ENCODE measurements around the gene OTP. TPM values are rescaled to one million over a fixed set of nuclear protein-coding genes. Genes with fewer than 3 reads are reported as not detected.

OTP gene
- total and polyA plus RNA-seq, 4 experiments from 2014 or later, result not detected

DNA sequence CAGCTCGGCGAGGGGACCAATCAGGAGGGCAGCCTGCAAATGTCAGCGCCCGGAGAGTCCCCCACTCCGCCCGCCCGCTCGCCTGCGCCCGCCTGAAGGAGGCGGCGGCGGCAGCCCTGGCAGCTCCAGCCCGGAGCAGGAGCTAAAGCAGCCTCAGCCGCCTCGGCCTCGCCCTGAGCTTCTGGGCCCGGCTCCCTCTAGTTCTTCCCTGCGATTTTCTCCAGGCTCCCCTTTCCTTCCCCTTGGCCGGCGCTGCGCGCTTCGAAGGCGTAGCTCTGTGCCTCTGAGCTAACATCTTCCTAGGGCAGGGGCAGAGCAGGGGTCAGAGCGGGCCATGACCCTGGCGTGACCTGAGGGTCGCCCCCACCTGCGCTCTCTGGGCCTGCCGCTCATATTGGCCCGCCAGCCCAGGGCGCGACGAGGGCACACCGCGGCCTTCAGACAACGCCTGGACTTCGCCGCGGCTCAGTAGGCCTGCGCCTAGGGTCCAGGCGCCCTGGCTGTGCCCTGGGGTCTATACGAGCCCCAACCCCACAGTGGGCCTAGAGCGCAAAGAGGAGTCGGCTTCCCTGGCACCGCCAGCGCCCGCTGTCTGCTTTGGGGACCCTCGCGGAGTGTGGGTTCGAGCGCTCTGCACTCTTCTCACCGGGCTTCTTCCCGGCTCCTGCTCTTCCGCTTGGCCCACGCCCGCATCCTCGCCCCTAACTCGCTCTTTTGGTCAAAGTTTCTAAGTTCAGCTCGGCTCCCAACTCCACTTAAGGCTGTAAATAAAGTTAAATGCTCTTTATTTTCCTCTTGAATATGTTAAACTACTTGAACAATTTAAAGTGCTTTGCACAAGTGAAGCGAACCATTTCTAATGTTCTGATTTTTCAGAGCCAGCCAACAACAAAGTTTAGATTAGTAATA lies 504 bp upstream of the OTP start:
- peaks cover 98% of the 10 kb centered on the region for H3K27me3 ChIP-seq (ENCODE audit: insufficient read depth, low read length)
- Mint-ChIP-seq H3K4me3 (peak overlapping the region in 2 of 8 donors; percentile 50 to 61), H3K27me3 (peaks cover 57% of the 10 kb centered on the region in 2 donors), H3K4me1 (peaks cover 11 to 37% (median 19%) of the 10 kb centered on the region in 4 donors), H3K36me3 (peaks cover 3 to 6% of the 10 kb centered on the region in 2 donors), H3K9me3 (peaks cover 0 to 55% (median 39%) of the 10 kb centered on the region in 8 donors), H3K27ac (peak overlapping the region in 5 of 7 donors; percentile 42 to 85 (median 69))
- no peak overlapping the region for H3K27ac ChIP-seq (ENCODE audit: low read depth, low read length)
- no peaks in the 10 kb centered on the region for H3K9me3 ChIP-seq (ENCODE audit: control insufficient read depth in 1 of 2, low read length in 2 of 2)
- POLR2A ChIA-PET (ENCODE audit: partially characterized antibody), result no interaction called here
- intact Hi-C loops (cut with micrococcal nuclease), result no loop called here
- H3K4me3 ChIP-seq (ENCODE audit: low read length in 2 of 2), result no peak overlapping the region
- CTCF ChIA-PET (ENCODE audit: partially characterized antibody), result no interaction called here
- DNase-seq, result peak in 1 of 5 donors; percentile 14
- H3K4me1 ChIP-seq (ENCODE audit: insufficient read depth, low read length), result peaks cover 7% of the 10 kb centered on the region
- H3K36me3 ChIP-seq (ENCODE audit: insufficient read depth, low read length), result no peaks in the 10 kb centered on the region

DNA sequence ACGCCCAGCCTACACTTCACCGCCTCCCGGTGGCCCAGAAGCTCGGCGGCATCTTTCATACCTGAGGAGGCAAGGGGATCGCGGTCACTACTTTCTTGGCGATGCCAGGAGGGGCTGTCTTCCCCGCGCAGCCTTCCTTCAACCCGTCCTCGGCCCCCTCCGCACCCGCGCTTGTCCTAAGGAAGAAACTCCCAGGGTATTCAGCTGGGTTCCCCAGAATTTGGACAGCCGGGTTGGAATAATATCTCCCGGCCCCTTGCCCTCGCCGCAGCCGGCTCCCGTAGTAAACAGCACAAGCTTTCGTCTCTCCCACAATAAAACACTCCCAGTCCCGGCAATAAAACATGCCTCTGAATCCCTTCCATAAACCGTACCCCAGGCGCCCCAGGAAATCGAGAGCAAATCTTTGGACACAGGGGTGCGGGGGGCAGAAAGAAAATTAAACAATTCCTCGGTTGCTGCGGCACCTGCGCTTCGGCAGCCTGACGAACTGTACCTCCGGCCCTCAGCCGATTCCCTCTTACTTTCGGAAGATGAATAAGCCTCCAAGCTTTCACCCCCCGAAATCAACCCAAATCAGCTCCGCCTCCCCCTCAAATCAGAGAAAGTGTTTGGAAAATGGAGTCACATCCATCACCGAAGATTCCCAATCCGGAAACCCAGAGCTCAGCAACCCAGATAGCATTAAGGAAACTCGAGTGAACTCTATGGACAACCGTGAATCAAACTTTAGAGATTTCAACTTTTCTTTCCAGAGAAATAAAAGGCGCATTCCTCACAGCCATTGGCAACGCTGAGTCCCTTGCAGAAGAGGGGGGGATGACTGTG lies 1.1 kb downstream of the OTP start:
- Histone ChIP-seq H3K27ac (ENCODE audit: low read depth, low read length) (no peak overlapping the region), H3K36me3 (ENCODE audit: insufficient read depth, low read length) (no peaks in the 10 kb centered on the region), H3K4me1 (ENCODE audit: insufficient read depth, low read length) (peaks cover 7% of the 10 kb centered on the region), H3K27me3 (ENCODE audit: insufficient read depth, low read length) (peaks cover 98% of the 10 kb centered on the region), H3K4me3 (ENCODE audit: low read length in 2 of 2) (no peak overlapping the region), H3K9me3 (ENCODE audit: control insufficient read depth in 1 of 2, low read length in 2 of 2) (no peaks in the 10 kb centered on the region)
- Mint-ChIP-seq H3K4me1 (peaks cover 10 to 25% (median 15%) of the 10 kb centered on the region in 4 donors), H3K27me3 (peaks cover 56 to 57% of the 10 kb centered on the region in 2 donors), H3K27ac (peak overlapping the region in 4 of 7 donors; percentile 15 to 92 (median 88)), H3K4me3 (peak overlapping the region; percentile 13 to 76 (median 52)), H3K9me3 (peaks cover 0 to 58% (median 42%) of the 10 kb centered on the region in 8 donors), H3K36me3 (peaks cover 3 to 4% of the 10 kb centered on the region in 2 donors)
- ChIA-PET POLR2A (ENCODE audit: partially characterized antibody) (interaction anchor here (1.4 kb wide), 1 partner anchor 9 kb away, joined by 5 read pairs; no protein-coding TSS in a partner anchor), CTCF (ENCODE audit: partially characterized antibody) (interaction anchor here (0.6 kb wide), 1 partner anchor 452 kb away, joined by 4 read pairs; no protein-coding TSS in a partner anchor)
- peak in 1 of 5 donors; percentile 16 for DNase-seq
- intact Hi-C loops (cut with micrococcal nuclease), result no loop called here

DNA sequence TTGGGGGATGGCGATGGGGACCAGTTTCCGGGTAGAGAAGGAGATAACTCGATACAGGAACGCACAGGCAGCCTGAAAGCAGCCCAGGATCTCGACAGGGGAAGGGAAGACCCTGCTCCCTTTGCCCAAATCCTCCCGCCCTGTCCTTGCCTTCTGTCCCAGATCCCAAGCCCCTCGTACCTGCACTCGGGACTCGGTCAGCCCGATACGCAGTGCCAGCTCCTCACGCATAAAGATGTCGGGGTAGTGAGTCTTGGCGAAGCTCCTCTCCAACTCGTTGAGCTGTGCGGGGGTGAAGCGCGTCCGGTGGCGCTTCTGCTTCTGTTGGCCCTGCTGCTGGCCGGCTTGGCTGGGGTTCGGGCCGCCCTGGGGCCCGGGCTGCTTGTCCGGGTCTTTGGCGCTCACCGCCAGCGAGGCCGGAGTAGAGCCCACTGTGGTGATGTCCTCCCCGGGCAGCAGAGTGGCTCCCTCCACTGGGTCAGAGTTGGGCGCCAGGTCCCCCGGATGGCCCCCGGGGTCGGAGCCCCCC lies 1.8 kb downstream of the OTP start:
- ChIA-PET CTCF (ENCODE audit: partially characterized antibody) (no interaction called here), POLR2A (ENCODE audit: partially characterized antibody) (interaction anchor here (1.4 kb wide), 1 partner anchor 9 kb away, joined by 5 read pairs; no protein-coding TSS in a partner anchor)
- DNase-seq, result no peak
- H3K27me3 Mint-ChIP-seq, result peaks cover 52 to 58% of the 10 kb centered on the region in 2 donors
- peaks cover 10 to 23% (median 15%) of the 10 kb centered on the region in 4 donors for H3K4me1 Mint-ChIP-seq
- Histone ChIP-seq H3K4me1 (ENCODE audit: insufficient read depth, low read length) (peaks cover 7% of the 10 kb centered on the region), H3K27ac (ENCODE audit: low read depth, low read length) (no peak overlapping the region), H3K36me3 (ENCODE audit: insufficient read depth, low read length) (no peaks in the 10 kb centered on the region), H3K27me3 (ENCODE audit: insufficient read depth, low read length) (peaks cover 98% of the 10 kb centered on the region), H3K9me3 (ENCODE audit: control insufficient read depth in 1 of 2, low read length in 2 of 2) (no peaks in the 10 kb centered on the region), H3K4me3 (ENCODE audit: low read length in 2 of 2) (no peak overlapping the region)
- H3K36me3 Mint-ChIP-seq, result peaks cover 3 to 4% of the 10 kb centered on the region in 2 donors
- H3K27ac Mint-ChIP-seq, result peak overlapping the region in 4 of 7 donors; percentile 37 to 75 (median 50)
- intact Hi-C loops (cut with micrococcal nuclease), result no loop called here
- no peak overlapping the region for H3K4me3 Mint-ChIP-seq
- H3K9me3 Mint-ChIP-seq, result peaks cover 0 to 55% (median 41%) of the 10 kb centered on the region in 8 donors

DNA sequence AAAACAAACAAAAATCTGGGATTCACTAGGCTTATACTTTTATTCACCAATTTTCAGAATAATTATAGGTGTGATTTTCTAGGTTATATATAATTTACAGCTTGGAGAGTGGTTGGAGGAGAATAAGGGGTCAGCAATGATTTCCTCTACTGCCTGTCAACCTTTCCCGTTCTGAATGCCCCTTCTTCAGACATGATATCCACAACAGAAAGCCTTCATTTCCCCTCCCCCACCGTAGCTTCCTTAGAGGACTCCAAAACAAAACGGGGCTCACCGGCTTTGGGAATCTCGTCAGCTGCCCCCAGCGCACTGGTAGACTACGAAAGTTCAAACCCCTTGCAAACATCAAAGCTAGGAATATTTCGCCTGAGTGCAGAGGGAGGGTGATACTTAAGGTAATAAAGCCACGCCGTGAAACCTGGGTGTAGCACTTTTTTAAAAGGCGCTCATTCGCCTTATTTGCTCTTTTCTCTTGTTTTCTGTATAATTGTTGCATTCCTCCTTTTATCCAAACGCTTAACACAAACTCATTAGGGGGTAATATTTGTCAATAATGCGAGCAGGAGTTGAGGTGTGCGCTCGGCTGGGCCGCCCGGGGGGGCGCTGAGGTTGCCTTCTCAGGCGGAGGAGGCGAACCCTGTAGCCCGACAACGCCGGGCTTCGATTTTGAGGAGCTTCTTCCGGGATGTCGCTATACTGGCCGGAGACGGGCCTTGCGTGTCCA lies 2.4 kb downstream of the OTP start:
- peaks cover 12 to 25% (median 18%) of the 10 kb centered on the region in 4 donors for H3K4me1 Mint-ChIP-seq
- ChIA-PET POLR2A (ENCODE audit: partially characterized antibody) (interaction anchor here (1.4 kb wide), 1 partner anchor 8 kb away, joined by 5 read pairs; no protein-coding TSS in a partner anchor), CTCF (ENCODE audit: partially characterized antibody) (no interaction called here)
- peaks cover 54 to 58% of the 10 kb centered on the region in 2 donors for H3K27me3 Mint-ChIP-seq
- Histone ChIP-seq H3K27ac (ENCODE audit: low read depth, low read length) (no peak overlapping the region), H3K4me3 (ENCODE audit: low read length in 2 of 2) (no peak overlapping the region), H3K4me1 (ENCODE audit: insufficient read depth, low read length) (peaks cover 10% of the 10 kb centered on the region), H3K36me3 (ENCODE audit: insufficient read depth, low read length) (no peaks in the 10 kb centered on the region), H3K9me3 (ENCODE audit: control insufficient read depth in 1 of 2, low read length in 2 of 2) (no peaks in the 10 kb centered on the region), H3K27me3 (ENCODE audit: insufficient read depth, low read length) (peaks cover 98% of the 10 kb centered on the region)
- H3K9me3 Mint-ChIP-seq, result peaks cover 0 to 56% (median 39%) of the 10 kb centered on the region in 8 donors
- no peak for DNase-seq
- H3K36me3 Mint-ChIP-seq, result peaks cover 1 to 5% of the 10 kb centered on the region in 2 donors
- H3K4me3 Mint-ChIP-seq, result peak overlapping the region in 2 of 8 donors; percentile 4 to 20
- H3K27ac Mint-ChIP-seq, result peak overlapping the region in 4 of 7 donors; percentile 26 to 75 (median 48)
- intact Hi-C loops (cut with micrococcal nuclease), result no loop called here

DNA sequence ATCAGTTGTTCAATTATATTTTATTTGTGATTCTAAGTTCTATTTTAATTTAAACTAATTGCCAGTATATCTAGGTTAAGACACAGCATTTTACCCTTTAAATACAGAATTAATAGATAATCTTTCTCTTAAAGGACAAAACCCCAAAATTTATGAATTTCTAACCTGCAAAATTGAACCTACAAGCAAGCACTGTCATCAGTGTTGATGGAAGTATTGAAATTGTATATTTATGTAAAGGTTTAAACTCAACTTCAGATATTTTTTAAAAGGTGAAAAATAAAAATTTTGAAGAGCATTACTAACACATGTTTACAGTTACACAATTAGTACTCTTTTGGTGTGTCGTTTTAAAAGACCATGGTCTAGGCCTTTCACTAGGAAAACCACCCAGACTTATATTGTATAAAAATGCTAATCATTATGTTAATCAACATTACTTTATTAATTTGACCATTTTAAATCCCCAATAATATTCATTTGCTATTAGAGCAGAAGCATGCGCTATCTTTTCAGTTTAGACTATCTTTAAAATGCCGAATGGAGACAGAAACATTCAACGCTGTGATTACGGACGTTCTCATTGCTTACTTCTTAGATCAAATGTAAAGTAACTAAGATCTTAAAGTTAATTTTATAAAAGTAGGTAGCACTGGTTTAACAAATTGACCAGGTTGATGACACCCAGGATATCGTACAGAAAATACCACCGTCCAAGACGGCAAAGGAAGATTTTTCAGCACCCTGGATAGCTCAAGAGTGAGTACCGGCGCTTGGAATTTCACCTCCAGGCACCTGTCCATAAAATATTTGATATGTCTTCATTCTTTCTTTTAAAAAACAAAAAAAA lies 3.2 kb downstream of the OTP start:
- Histone ChIP-seq H3K27ac (ENCODE audit: low read depth, low read length) (no peak overlapping the region), H3K9me3 (ENCODE audit: control insufficient read depth in 1 of 2, low read length in 2 of 2) (no peaks in the 10 kb centered on the region), H3K27me3 (ENCODE audit: insufficient read depth, low read length) (peaks cover 94% of the 10 kb centered on the region), H3K4me1 (ENCODE audit: insufficient read depth, low read length) (peaks cover 15% of the 10 kb centered on the region), H3K4me3 (ENCODE audit: low read length in 2 of 2) (no peak overlapping the region), H3K36me3 (ENCODE audit: insufficient read depth, low read length) (no peaks in the 10 kb centered on the region)
- peaks cover 52 to 55% of the 10 kb centered on the region in 2 donors for H3K27me3 Mint-ChIP-seq
- ChIA-PET POLR2A (ENCODE audit: partially characterized antibody) (no interaction called here), CTCF (ENCODE audit: partially characterized antibody) (no interaction called here)
- peaks cover 0 to 53% (median 34%) of the 10 kb centered on the region in 8 donors for H3K9me3 Mint-ChIP-seq
- intact Hi-C loops (cut with micrococcal nuclease), result no loop called here
- peaks cover 14 to 29% (median 21%) of the 10 kb centered on the region in 4 donors for H3K4me1 Mint-ChIP-seq
- peaks cover 0 to 3% of the 10 kb centered on the region in 2 donors for H3K36me3 Mint-ChIP-seq
- H3K27ac Mint-ChIP-seq, result peak overlapping the region in 2 of 7 donors; percentile 35 to 58
- H3K4me3 Mint-ChIP-seq, result peak overlapping the region in 1 of 8 donors; percentile 4
- DNase-seq, result no peak

DNA sequence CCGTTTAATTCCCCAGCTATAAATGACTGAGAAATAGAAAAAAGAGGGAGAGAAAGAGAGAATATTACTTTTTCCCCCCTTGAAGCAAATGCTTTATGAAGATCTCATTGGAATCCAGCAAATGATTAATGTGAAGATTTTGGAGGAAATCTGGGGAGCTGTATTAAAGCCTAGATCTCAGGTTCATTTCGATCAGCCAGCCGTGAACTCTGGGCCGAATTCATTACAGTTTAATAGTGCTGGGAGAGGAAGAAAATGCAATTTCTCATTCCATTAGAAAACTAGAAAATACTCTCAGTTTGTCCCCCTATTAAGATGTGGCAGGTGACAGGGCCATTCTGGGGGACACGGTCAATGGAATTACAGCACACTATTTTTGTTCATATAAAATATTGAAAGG lies 4.8 kb downstream of the OTP start:
- Histone ChIP-seq H3K4me1 (ENCODE audit: insufficient read depth, low read length) (peaks cover 24% of the 10 kb centered on the region), H3K27me3 (ENCODE audit: insufficient read depth, low read length) (peaks cover 88% of the 10 kb centered on the region), H3K4me3 (ENCODE audit: low read length in 2 of 2) (no peak overlapping the region), H3K9me3 (ENCODE audit: control insufficient read depth in 1 of 2, low read length in 2 of 2) (no peaks in the 10 kb centered on the region), H3K36me3 (ENCODE audit: insufficient read depth, low read length) (no peaks in the 10 kb centered on the region), H3K27ac (ENCODE audit: low read depth, low read length) (no peak overlapping the region)
- H3K4me1 Mint-ChIP-seq, result peaks cover 17 to 36% (median 27%) of the 10 kb centered on the region in 4 donors
- intact Hi-C loops (cut with micrococcal nuclease), result no loop called here
- H3K27ac Mint-ChIP-seq, result peak overlapping the region in 2 of 7 donors; percentile 12 to 42
- H3K4me3 Mint-ChIP-seq, result no peak overlapping the region
- DNase-seq, result no peak
- peaks cover 53 to 55% of the 10 kb centered on the region in 2 donors for H3K27me3 Mint-ChIP-seq
- H3K9me3 Mint-ChIP-seq, result peaks cover 0 to 50% (median 33%) of the 10 kb centered on the region in 8 donors
- POLR2A ChIA-PET (ENCODE audit: partially characterized antibody), result no interaction called here
- CTCF ChIA-PET (ENCODE audit: partially characterized antibody), result interaction anchor here (0.8 kb wide), 1 partner anchor 14 kb away, joined by 5 read pairs; no protein-coding TSS in a partner anchor
- H3K36me3 Mint-ChIP-seq, result peaks cover 0 to 1% of the 10 kb centered on the region in 2 donors
